Brain pericyte (primary cell): ENCODE results near the gene CCL13.
A peak's percentile ranks its signal among the peaks of the same experiment; 100 is the strongest.
"Not testable (repeated sequence)": the region's sequence is repeated elsewhere in the genome, so short reads cannot be mapped to it uniquely, and the experiment has no call there.

Experiments
- DNase-seq: peaks from one replicate; pipeline ENCODE4 v3.0.0-alpha.2; 2012; ENCODE audit warnings: low read depth, low spot score

CCL13 gene

GRCh38 chr17:34356194-34356593, at the start of gene CCL13:
Gene CCL13 (plus strand): TSS chr17:34356480. CDS start chr17:34356527, 47 bp downstream.
- DNase-seq = no peak

- no peak for DNase-seq
These were observed 49.2 kb upstream of the CCL13 start for GRCh38 chr17:34307110-34307509.

DNA sequence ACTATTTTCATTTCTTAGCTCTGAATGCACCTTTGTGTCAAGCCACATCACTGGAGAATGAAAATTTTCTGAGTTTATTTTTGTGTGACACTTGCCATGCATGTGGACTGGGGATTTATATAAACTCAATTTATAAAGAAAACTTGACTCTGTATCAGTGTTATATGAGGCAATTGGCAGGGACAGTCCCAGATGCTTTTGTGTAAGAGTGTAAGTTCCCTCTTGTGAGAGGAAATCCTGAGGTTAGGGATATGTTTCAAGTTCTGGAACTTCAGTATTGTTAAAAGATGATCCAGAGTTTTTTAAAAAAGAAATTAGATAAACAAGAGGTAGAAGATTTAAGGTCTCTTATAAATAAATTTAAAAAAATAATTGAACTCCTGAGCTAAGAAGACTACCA, 47.9 kb upstream of the CCL13 start:
- DNase-seq = no peak

DNA sequence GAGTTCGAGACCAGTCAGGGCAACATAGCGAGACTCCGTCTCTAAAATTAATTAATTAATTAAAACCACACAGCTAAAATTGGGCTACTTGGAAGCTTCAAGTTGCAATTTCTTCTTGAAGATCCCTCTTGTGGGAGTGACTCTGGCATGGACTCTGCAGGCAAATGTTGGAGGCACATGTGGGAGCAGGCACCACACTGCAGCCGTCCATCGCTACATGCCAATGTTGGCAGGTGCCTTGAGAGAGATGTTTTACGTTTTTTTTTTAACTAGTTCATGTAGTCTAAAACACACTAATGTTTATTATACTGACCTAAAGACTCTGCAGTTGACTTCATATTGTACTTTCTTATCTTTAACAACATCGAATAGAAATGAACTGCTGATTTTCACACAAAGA, 45.0 kb upstream of the CCL13 start:
- no peak for DNase-seq

GRCh38 chr17:34312080-34312479, 44.2 kb upstream of the CCL13 start:
- DNase-seq = no peak

DNA sequence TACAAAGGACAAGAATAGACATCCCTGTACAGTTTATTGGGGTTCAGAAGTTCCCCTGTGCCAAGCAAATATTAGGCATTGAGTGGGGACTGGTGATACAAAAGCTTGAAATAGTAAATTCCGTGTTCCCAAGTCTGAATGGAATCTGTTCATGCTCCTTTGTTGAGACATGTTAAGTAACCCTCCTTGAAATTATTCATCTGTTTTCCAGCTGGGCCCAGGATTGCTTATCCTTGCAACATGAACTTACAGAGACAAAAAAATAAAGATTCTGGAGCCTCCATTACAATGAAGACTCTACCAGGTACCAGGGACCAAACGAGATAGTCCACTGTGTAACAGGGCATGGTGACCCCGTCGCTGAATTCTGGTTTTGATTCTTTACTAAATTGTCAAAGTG, 43.1 kb upstream of the CCL13 start:
- DNase-seq = no peak

- no peak for DNase-seq
These were observed 42.0 kb upstream of the CCL13 start for GRCh38 chr17:34314279-34314678.

DNA sequence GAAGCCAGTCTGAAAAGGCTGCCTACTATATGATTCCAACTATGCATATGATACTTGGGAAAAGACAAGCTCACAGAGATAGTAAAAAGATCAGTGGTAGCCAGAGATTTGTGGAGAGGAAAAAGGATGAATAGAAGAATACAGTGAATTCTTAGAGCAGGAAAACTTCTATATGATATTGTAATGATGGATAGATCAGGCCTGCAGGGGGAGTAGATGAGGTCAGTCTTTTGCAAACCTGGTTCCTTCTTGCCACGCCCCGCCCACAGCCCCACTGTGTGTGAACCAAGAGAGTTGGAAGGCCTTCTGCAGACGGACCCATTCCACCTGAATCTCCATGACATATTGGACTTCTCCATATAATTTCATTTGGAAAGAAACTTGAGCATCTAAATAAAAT, 37.8 kb upstream of the CCL13 start:
- no peak for DNase-seq

- DNase-seq = no peak
These were observed 37.2 kb upstream of the CCL13 start, which contains the start of gene CCL8 for GRCh38 chr17:34319039-34319483. Gene CCL8 (plus strand): TSS chr17:34319435. CDS start chr17:34319502, 67 bp downstream.

DNA sequence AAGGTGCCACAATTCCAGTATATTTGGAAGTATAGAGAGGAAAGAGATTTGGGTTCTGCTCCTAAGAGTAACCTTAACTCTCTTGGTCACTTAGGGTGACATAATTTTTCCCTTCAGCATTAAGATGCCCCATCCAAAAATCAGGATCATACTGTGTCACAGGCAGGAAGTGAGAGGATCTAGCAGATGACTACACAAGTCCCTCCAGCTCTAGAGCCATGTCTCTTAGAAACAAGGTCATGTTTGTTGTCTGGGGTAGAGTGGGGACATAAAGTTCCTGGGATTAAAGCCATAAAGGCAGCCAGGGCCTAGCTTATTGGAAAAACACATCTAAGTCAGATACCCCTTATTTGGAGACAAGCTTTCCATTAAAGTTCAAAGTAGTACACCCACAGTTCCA, 34.3 kb upstream of the CCL13 start:
- no peak for DNase-seq

GRCh38 chr17:34327580-34327979, 28.7 kb upstream of the CCL13 start:
- not testable (repeated sequence) for DNase-seq

DNA sequence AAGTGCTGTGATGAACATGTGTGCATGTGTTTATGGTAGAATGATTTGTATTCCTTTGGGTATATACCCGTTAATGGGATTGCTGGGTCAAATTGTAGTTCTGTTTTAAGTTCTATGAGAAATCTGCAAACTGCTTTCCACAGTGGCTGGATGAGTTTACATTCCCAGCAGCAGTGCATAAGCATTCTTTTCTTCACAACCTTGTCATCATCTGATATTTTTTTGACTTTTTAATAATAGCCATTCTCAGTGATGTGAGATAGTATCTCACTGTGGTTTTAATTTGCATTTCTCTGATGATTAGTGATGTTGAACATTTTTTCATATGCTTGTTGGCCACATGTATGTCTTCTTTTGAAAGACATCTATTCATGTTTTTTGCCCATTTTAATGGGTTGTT, 18.6 kb upstream of the CCL13 start:
- DNase-seq = no peak

- DNase-seq = no peak
These were observed 17.0 kb upstream of the CCL13 start for GRCh38 chr17:34339138-34339770.

DNA sequence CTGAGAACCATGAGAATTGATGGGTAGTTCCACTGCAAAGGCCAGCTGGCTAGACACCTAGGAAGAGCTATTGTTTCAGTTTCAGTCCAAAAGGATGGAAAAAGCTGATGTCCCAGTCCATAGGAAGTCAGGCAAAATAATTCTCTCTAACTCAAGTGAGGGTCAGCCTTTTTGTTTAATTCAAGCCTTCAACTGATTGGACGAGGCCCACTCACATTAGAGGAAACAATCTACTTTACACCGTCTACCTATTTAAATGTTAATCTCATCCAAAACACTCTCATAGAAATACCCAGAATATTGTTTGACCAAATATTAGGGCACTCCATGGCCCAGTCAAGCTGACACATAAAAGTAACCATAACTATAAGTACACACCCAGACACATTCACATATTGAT, 14.4 kb upstream of the CCL13 start:
- no peak for DNase-seq

- DNase-seq = no peak
These were observed 9.2 kb upstream of the CCL13 start for GRCh38 chr17:34347063-34347462.

DNA sequence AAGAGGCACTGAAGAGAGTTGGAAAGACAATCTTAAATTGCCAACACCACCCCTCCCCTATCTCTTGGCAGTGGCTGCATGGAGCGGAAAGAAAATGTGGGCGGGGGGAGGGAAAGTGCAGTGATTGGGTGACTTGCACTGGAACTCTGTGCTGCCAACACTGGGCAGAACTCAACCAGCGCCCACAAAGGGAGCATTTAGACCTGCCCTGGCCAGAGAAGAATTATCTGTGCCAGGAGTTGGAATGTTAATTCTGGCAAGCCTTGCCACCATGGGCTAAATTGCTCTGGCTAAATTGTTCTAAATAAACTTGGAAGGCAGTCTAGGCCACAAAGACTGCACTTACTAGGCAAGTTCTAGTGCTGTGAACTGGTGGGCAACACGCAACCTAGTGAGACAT, 6.5 kb upstream of the CCL13 start:
- no peak for DNase-seq

DNA sequence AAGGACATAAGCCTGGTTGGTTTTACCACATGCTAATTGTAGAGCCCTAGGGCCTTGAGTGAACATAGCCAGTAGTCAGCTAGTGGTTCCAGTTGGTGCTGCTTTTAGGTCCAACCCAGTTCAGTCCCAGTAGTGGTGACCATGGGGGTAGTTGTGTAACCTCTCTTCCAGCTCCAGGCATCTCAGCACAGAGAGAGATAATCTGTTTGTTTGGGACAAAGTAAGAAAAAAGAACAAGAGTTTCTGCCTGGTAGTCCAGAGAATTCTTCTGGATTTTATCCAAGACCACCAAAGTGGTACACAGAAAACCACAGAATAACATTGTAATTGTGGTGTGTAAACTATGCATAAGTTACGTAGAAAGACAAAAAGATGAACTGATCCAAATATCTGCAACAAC, 5.2 kb upstream of the CCL13 start:
- no peak for DNase-seq

GRCh38 chr17:34352191-34352590, 4.1 kb upstream of the CCL13 start:
- no peak for DNase-seq

DNA sequence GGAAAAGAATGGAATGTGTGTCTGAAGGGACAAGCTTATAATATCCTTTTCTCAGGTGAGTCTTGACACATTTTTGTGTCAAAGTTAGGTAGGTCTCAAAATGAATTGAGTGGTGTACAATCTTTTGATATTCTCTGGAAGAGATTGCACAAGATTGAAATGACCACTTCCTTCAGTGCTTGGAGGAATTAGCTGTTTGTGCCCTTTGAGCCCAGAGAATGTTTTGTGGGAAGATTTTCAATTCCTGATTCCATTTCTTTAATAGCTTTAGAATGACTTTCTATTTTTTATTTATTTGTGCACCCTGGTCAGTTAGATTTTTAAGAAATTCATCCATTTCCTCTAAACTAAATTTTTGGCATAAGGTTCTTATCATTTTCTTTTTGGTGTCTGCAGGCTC, 1.6 kb upstream of the CCL13 start:
- no peak for DNase-seq

- DNase-seq = no peak
These were observed 1.1 kb downstream of the CCL13 start for GRCh38 chr17:34357398-34357797.

DNA sequence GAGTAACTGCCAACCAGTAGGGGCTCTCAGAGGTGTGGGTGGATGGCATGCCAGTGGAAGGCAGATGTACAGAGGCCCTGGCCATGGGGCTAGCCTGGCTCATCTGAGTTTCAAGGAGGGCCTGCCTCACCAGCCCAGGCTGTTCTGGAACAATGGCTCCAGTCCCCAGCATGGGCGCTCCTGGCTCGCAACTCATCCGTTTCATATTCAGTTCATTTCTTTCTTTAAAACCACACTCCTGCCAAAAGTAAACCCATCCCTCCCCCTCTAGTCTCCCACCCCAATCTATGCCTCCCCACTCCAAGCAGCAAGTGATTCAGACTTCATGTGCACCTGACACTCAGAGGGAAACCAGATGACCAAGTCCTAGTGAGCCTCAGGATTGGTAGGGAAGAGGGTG, 2.4 kb downstream of the CCL13 start:
- no peak for DNase-seq

GRCh38 chr17:34360601-34361270, 4.5 kb downstream of the CCL13 start:
- no peak for DNase-seq

- peak; percentile 4 for DNase-seq
These were observed 5.3 kb downstream of the CCL13 start for GRCh38 chr17:34361478-34362061.
